ENCODE measurements around the gene DGCR2.
"Not testable (repeated sequence)": the region's sequence is repeated elsewhere in the genome, so short reads cannot be mapped to it uniquely, and the experiment has no call there.

Gene DGCR2, protein sequence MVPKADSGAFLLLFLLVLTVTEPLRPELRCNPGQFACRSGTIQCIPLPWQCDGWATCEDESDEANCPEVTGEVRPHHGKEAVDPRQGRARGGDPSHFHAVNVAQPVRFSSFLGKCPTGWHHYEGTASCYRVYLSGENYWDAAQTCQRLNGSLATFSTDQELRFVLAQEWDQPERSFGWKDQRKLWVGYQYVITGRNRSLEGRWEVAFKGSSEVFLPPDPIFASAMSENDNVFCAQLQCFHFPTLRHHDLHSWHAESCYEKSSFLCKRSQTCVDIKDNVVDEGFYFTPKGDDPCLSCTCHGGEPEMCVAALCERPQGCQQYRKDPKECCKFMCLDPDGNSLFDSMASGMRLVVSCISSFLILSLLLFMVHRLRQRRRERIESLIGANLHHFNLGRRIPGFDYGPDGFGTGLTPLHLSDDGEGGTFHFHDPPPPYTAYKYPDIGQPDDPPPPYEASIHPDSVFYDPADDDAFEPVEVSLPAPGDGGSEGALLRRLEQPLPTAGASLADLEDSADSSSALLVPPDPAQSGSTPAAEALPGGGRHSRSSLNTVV

DNA sequence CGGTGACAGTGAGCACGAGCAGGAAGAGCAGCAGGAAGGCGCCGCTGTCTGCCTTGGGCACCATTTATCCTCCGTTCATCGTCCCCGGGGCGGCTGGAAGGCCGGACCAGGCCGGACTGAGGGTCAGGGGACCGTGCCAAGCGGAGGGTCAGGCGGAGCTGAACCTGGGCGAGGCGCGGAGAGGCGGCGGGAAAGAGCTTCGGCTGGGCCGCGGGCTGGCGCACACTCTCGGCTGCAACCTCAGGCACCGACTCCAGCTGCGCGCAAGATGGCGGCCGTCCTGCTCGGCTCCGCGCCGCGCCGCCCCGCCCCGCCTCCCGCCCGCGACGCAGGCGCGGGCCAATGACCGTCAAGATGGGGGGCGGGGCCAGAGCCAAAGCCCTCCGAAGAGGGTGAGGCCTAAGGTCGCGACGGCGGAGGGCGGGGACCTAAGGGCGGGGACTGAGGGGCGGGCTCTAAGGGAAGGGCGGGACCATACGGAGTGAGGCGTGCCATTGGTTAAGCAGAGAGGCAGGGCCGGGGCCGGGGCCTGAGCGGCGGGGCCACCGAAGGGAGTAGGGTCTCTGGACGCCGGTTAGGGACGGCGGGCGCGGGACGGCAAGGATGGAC lies at the start of gene DGCR2:
Gene DGCR2 (minus strand): TSS at position 270 of the 609 bp plus-strand sequence. CDS start 206 bp downstream, at position 64.
- DNase-seq, result peak; percentile 97

DNA sequence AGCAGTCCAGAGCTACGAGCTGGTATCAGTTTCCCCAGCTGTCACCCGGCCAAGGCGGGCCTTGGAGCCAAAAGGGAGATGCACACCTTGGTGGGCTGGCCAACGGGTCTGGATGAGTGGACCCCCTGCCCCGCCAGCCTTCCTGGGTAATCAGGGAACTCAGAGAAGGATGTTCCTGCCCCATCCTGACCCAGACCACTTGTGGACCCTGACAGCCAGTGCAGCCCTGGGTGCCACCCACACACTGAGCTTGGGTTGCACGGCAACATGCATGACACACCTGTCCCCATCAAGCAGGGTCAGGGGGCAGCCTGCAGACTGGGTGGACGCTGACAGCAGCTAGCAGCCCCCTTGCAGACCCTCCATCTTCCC lies 47.7 kb upstream of the DGCR2 start:
- no peak for DNase-seq

DNA sequence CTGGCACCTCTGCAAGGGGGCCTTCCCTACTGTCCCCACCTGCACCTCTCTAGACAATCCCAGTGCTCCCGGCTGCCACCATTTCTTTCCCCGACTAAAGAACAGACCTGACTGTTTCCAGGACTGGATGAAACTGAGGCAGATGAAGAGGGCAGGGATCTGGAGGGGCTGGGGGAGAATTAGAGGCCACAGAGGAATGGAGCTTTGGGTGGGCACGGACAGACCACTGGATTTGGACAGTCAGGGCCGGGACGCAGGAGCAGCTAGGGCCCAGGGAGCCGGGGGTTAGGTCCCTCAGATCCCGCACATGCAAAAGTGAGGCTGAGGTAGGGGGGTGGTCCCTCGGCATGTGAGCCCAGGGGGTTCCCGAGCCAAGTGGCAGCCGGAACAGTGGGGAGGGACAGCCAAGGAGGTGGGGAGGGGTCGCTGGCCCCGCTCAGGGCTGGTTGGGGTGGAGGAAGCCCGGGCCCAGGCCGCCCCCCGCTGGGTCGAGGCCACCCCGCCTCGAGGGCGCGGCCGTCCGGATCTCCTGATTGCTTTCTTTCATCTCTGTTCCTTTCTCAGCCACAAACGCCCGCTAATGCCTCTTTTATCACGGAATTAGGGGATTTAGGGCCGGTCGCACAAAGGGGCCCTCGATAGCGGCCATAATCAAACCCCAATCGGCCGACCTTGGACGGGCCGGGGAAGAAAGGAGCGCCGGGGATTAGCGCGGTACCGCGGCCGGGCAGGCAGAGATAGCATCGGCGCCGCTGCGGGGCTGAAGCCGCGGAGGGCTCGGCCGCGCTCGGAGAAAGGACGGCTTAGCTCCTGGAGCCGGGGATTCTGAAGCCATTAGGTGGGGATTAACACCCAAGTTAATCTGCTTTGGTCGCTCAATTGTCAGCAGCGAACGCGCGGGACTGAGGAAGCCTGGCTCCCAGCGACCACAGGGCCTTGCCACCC lies 47.1 kb upstream of the DGCR2 start:
- DNase-seq, result no peak

DNA sequence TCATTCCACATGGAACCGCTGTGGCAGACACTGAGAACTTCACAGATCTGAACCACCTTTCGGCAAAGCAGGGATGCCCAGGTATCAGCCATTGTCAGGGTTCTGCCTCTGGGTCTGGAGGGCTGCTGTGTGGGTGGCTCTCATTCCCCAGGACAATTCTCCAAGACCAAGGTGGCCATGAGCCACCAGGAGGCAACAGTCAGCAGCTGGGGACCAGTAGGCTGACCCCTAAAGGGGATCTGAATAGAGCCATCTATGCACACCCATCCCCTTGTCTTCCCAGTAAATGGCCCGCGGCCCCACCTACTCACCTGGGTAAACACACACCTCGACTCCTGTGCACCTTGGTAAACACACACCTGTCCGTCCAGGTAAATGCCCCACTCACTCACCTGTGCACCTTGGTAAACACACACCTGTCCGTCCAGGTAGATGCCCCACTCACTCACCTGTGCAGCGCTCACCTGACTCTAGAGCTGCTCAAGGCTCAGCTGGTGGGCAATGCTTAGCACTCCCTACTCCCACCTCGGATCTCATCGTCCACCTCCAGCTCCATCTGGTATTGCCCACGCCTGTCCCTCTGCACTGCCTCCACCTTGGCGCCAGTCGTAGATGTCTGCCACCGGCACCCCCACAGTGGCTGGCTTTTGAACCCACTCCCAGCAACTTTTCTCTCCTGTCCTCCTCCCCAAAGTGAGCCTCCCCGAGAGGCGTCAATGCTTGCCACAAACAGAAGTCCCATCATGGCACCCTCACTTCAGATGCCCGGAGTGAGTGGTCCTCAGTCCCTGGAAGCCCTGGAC lies 46.1 kb upstream of the DGCR2 start:
- no peak for DNase-seq

DNA sequence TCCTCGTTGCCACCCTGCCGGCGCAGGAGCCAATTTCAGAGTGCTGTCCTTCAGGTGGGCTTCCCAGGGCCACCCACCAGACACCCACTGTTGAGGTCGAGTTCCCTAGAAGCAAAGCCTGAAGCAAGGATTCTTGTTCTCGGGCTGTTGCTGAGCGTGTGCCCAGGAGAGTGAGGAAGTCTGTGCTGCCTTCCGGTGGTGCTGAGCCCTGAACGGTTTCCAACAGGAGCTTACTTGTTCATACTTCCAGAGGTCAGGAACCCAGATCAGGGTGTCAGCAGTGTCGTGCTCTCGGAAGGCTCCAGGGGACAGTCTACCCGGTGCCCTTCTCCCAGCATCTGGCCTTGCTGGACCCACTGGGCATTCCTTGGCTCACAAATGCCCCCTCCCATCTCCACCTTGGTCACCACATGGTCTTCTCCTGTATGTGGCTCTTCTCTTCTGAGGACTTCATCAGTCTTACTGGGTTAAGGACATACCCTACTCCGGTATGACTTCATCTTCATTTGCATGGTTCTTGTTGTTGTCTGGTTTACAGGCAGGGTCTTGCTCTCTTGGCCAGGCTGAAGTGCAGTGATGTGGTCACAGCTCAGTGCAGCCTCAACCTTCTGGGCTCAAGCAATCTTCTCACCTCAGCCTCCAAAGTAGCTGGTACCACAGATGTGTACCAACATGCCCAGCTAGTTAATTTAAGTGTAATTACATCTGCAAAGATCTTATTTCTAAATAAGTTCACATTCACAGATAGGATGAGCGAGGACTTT lies 45.1 kb upstream of the DGCR2 start:
- DNase-seq, result no peak

DNA sequence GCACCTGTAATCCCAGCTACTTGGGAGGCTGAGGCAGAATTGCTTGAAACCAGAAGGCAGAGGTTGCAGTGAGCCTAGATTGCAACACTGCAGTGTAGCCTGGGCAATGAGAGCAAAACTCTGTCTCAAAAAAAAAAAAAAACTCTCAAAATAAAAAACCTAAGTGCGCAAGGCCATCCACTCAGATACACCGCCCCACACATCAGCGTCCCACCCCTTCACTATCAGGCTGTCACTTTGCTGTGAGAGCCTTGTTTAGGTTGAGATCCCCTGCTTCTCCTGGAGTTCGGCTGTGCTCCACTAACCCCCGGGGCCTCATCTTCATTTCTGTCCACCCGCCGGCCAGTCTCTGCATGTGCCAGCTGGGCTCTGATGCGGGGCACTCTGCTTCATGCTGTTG lies 44.2 kb upstream of the DGCR2 start:
- no peak for DNase-seq

DNA sequence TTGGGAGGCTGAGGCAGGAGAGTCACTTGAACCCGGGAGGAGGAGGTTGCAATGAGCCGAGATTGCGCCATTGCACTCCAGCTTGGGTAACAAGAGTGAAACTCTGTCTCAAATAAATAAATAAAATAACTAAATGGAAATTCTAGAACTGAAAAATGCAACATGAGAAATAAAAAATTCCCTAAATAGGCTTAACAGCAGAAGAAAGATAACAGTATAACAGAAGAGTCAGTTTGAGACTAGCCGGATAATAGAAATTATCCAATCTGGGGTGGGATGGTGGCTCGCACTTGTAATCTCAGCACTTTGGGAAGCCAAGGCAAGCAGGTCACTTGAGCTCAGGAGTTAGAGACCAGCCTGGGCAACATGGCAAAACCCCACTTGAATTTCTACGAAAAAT lies 42.2 kb upstream of the DGCR2 start:
- DNase-seq, result no peak

DNA sequence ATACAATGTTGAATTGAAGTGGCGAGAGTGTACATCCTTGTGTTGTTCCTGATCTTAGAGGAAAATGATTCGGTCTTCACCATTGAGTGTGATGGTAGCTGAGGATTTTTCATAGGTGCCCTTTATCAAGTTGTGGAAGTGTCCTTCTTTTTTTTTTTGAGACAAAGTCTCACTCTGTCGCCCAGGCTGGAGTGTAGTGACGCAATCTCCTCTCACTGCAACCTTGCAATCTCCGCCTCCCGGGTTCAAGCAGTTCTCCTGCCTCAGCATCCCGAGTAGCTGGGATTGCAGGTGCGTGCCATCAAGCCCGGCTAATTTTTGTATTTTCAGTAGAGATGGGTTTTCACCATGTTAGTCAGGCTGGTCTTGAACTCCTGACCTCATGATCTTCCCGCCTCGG lies 36.4 kb upstream of the DGCR2 start:
- not testable (repeated sequence) for DNase-seq

DNA sequence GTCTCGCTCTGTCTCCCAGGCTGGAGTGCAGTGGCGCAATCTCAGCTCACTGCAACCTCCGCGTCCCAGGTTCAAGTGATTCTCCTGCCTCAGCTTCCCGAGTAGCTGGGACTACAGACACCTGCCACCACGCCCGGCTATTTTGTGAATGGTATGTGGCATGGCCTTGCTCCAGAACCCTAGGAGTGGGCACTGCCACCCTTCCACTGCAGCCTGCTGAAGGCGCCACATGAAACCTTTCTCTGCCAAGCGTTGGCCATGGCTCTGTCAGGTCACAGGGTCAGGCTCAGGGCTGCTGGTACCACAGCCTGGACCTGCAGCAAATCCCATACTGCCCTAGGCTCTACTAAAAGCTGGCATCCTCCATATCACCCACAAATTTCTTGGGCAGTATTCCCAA lies 33.9 kb upstream of the DGCR2 start:
- not testable (repeated sequence) for DNase-seq

DNA sequence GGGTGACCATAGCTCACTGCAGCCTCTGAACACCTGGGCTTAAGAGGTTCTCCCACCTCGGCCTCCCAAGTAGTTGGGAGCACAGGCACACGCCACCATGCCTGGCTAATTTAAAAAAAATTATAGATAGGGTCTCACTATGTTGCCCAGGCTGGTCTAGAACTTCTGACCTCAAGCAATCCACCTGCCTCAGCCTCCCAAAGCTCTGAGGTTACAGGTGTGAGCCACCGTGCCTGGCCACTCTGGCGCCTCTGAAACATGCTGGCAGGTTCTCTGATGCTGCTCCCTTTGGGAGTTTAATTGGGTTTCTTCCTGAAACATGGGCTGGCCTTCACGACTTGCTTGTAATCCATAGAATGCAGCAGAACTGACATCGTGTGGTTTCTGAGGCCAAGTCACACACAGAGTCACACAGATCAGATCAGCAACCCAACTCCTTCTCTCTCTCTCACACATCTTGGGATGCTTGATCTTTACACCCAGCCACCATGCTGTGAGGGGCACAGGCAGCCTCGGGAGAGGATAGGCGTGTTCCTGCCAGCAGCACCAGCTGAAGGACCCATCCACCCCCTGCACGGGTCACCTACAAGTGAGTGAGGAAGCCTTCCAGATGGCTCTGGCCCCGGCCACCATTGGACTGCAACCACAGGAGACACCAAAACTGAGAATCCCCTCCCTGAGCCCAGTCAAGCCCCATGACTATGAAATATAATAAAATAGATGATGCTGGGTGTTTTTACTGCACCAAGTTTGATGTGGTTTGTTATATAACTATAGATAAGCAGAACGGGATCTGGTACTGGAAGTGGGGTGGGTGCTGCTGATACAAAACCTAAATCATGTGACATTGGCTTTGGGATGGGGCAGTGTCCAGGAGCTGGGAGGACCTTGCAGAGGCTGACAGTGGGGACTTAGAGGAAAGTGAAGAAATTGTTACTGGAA lies 31.0 kb upstream of the DGCR2 start:
- no peak for DNase-seq

DNA sequence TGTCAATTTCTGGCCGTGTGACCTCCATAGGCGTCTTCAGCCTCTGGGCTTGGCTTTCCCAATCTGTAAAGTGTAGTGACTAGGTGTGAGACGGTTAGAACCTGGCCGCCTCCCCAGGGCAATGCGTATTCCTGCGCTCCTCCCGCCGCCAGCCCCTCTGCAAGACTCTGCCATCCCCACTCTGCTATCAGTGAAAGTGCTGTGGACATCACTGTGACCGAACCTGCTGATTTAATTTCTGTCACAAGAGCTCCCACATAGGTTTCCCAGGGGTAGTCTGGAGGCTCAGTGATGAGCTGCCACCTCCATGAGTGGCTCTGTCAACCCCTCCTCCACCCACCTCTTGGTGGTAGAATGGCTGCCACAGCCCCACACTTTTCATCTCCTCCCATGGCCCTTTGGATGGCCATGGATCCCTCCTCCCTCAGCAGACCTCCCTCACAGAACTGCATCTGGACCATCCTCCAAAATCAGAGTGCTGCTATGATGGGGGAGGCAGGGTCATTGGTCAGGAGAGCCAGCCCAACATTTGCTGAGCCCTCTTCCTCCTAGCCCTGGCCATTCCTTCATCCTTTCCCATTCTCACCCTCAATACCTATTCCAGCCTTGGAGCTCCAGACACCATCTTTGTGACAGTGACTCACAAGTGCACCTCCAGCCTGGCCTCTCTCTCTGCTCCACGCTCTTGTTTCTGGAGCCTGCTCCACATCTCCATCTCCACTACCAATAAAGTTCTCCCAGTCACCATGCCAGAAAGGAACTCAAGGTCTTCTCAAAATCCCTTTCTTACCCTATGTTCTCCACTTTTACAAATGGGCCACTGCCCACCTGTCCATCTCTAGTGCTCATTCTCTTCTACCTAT lies 29.3 kb upstream of the DGCR2 start:
- no peak for DNase-seq

DNA sequence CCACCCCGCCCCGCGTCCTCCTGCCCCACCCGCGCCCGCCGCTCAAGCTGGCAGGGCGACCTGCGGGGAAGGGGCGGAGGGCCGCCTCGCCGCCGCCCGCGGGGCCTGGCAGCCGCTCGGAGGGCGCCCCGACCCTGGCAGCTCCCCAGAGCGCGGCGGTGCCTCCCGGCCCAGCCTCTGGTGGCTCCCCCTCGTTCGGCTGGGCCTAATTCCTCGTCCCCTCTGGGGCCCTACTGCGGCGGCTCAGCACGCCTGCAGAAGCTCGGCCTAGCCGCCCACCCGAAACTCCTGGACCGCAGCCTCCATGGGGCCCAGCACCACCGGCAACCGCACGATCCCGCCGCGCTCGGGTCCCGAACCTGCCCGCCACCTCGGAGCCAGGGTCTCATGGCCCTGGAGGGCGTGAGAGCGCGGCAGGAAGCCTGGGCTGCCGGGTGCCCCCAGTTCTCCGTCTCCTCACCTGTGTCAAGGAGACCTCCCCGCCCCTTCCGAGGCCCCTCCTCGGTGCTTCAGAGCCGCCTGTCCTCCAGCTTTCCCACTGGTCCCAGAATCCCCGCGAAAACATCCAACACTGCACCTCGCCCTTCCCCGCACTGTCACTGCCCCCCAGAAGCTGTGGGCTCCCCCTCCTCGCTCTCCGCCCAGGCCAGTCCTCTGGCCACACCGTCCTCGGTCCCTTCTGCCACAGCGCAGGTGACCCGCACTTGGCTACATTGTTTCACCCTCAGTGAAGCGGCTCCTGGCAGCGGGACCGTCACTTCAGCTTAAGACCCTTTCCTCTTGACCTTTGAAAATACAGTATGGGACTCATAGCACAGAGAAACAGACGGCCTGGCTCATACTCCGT lies 28.5 kb upstream of the DGCR2 start:
- DNase-seq, result no peak

DNA sequence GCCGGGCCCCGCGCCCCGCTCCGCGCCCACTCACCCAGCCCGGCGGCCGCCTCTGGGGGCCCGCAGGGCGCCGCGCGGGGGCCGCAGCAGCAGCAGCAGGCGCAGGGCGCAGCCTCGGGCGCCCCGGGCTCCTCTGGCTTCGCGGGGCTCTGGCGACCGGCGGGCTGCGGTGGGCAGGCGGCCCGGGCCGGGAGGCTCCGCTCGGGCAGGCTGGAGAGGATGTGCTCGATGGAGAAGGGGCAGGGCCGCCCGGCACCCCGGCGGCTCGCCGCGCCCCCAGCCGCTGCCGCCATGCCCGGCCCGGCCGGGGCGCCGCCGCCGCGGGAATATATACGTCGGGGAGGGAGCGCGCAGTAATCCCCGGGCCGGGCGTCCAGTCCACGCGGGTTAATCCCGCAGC lies 27.8 kb upstream of the DGCR2 start, which contains the start of gene GSC2:
Gene GSC2 (minus strand): TSS at position 302 of the 400 bp plus-strand sequence. CDS start 9 bp downstream, at position 293.
- no peak for DNase-seq

DNA sequence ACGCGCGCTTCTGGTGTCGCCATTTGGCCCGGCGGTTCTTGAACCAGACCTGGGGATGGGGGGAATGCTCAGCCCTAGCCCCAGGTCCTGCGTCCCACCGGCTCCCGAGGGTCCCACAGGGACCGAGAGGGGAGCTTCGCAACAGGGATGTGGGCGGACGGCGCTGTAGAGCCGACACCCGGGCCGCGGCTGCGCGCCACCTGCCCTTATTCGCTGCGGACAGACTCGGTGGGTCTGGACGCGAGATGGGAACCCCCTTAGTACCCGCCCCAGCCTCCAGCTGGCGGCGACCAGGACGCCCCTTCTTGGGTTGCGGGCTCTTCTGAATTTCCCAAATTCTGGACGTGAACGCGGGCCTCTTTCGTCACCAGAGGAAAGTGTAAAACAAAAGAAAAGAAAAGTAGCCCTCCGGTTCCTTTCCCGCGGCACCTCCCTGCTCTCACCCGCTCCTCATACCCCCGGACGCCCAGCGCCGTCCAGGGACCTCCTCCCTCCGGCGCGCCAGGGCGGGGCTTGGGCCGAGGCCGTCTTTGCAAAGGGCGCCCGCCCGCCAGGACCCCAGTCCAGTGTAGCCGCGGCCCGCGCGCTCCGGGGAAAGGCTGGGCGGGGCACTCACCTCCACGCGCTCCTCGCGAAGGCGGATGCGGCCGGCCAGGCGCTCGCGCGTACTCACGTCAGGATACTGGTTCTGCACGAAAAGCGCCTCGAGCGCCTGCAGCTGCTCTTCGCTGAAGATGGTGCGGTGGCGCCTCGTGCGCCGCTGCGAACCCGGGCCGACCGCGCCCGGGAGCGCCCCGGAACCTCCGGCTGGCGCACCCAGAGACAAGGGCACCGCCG lies 27.1 kb upstream of the DGCR2 start:
- no peak for DNase-seq

DNA sequence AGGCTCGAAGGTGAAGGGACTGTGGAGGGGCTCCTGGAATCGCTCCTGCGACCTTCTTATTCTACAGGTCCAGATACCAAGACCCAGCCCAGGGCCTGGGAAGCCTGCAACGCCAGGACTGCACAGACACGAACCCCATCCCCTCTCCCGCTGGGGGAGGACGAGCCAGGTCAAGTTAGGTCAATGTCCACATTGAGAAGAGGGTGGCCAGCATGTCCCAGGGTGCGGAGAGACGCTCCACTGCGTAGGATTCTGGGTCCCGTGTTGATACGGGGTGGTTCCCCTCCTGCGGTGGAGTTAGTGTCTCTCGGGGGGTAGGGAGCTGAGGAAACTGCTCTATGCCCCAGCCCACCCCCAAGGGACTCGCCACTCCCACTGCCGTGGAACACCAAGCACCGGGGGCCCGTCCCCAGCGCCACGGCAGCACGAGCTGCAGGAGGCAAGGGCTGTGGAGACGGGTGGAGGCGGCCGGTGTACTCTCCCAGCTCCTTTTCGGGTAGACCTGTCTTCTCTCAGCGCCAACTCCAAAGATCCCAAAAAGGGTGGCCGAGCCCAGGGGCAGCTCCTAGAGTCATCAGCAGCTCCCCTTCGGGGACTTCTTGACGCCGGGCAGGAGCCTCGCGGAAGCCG lies 26.3 kb upstream of the DGCR2 start:
- no peak for DNase-seq

DNA sequence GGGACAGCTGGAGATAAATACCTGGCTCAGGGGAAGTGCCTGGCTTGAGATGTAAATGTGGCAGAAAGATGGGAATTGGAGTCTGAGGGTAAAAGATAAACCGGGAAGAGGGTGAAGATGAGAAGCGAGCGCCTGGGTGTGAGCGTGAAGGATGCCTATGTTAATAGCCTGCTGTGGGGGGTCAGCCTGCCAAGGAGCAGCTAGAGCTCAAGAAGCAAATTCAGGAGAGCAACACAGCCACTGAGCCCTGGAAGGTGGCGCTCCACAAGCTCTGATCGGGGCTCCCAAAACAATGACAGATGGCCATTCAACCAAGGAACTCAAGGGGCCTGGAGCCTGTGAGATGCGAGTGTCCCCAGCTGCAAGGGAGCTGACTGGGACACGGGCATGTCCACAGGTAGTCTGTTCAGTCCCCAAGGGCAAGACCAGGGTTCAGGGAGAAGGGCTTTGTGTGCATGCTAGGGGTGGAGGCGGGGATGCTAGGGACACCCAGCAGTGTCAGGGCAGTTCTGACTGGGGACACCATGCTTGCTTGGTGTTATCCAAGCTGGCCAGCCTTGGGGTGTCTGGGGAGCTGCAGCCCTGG lies 25.1 kb upstream of the DGCR2 start:
- no peak for DNase-seq
